HG03280 (cell line): ENCODE data around the gene HLA-DOA.

Source experiments
- ATAC-seq: cut with Tn5 transposase; IDR thresholded peaks from one replicate; pipeline ENCODE4 v1.9.1; 2021; ENCODE audit warnings: mild to moderate bottlenecking, moderate library complexity; ENCODE audit not compliant: unreplicated experiment

The HLA-DOA gene

DNA sequence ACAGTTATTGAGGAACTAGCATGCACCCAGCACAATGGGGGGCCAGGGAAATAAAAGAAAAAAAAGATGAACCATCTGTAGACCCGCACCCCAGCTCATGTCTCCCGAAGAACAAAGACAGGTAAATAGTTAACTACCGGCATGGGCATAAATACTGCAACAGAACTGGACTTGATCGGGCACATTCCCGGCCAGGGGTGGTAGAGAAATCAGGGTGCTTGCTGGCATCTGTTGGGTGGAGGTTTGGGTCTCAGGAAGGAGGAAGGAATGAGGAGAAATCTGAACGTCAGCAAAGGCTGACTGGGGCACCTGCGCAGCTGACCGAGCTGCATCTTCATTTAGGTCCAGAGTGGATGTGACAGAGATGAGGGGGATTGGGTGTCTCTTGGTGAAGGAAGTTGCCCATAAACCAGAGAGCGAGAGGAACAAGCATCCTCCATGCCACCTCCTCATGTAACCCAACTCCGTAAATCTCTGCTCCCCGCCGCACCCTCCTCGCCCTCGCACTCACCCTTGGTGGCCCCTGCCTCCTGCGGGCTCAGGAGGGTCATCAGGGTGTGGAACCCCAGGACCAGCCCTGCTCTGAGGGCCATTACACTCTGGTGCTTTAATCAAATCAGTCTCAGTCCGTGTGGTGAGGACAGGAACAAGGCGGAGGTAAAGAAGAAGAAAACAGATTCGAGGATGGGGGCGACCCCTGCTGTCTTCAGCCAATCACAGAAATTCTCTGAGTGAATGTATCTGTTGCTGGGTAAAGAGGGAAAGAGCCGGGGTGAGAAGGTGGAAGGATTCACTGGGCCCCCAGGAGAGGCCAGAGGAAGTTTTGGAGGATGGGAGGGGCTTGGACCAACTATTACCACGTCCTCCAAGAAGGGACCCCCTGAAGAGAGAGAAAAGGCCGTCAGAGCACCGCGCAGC is at the start of gene HLA-DOA:
Gene HLA-DOA (minus strand): TSS at position 648 of the 918 bp plus-strand sequence.
- ATAC-seq = peak; percentile 83

DNA sequence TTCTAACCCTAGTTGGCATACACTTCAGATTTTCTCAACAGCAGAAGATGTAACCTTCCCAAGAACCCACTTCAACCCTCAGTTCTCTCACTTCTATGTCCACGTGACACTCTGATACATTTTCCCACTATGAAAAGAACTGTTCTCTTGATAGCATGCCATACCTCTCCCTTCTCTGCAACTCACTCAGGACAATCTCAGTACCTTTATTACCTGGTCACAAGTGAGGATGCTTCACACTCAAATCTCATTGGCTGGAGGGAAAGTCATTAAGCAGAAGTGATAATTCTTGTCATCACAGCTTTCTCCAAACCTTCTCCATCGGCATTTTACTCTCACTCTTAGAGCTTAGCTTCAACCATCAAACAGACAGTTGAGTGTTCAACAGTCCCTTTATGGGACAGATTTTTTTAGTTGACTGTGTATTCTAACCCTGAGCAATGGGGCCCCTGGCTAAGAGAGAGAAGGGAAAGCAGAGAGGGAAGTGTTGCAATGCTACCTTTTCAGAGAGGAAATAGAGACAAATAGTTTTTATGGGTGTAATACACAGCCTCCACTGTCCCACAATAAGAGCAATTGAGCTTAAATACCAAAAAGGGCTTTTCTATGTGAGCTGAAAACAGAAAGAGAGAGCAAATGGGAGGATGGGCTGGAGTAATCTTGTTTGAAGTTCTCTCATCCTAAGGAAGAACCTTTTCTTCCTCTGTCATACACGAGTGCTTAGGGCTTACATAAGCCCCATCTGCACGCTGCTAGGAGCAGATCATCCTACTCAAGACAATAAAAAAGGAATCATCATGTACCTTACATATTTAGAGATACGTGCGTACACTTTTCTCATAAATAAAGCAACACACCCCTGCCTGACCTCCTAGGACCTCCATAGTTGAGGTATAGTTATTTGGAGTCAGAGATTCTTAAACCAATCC is 48.1 kb upstream of the HLA-DOA start:
- ATAC-seq = no peak

DNA sequence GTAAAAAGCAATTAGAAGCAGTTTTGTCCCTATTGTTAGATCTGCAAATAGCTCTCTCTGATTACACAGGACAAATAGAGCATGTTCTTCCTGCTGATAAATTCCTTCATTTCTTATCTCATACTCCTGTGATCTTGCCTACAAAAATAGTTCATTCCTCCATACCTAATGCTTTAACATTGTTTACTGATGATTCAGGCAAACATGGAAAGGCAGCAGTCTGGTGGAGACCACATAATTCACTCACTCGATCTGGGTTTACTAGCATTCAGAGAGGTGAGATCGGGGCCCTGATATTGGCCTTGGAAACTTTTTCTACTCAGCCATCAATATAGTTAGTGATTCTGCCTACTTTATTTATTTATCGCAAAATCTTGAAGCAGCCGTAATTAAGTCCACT is 43.8 kb upstream of the HLA-DOA start:
- ATAC-seq = no peak

DNA sequence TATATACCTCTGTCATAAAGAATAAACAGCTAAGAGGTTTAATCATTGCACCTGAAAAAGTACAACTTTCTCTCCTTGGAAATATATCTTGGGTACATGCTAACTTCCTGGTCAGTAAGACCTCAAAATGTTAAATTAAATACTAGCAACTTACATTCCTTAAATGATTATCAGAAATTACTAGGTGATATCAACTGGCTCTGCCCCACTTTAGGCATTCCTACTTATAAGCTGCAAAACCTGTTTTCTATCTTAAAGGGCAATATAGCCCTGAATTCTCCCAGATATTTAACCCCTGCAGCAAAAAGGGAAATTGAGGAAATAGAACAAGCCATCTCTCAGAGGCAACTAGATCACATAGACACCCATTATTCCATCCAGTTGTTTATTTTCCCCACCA is 43.2 kb upstream of the HLA-DOA start:
- ATAC-seq = no peak

- no peak for ATAC-seq
Measured at GRCh38 chr6:33050014-33050810, 40.8 kb upstream of the HLA-DOA start.

DNA sequence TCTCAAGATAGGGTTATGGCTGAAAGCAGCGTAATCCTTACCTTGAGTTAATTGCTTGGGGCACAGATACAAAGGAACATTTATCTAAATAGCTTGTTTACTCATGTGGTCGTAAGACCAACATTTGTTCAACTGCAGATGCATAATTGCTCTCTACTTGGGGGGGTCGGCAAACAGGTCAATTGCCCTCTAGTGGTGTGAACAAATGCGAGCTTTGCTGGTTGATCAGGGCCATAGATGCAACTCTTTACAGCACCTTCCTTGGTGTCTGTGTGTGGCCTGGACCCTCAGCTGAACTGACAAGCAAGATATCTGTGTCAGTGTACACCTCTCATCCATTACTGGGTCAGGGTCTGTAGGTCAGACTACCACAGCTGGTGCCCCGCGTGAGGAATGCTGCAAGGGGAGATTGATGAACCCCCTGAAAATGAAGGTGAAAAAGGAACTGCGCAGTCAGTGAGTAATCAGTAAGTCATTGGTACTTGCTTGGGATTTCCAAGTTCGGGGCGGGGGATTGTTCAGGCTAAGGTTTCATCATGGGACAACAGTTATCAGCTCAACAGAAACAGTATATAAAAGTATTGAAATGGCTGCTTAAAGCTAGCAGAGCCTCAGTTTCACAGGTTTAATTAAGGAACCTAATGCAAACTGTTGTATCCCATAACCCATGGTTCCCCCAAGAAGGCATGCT is 40.1 kb upstream of the HLA-DOA start:
- ATAC-seq = no peak

- no peak for ATAC-seq
Measured at GRCh38 chr6:33040157-33040556, 30.8 kb upstream of the HLA-DOA start.

GRCh38 chr6:33036535-33036934 is 27.1 kb upstream of the HLA-DOA start:
- no peak for ATAC-seq

DNA sequence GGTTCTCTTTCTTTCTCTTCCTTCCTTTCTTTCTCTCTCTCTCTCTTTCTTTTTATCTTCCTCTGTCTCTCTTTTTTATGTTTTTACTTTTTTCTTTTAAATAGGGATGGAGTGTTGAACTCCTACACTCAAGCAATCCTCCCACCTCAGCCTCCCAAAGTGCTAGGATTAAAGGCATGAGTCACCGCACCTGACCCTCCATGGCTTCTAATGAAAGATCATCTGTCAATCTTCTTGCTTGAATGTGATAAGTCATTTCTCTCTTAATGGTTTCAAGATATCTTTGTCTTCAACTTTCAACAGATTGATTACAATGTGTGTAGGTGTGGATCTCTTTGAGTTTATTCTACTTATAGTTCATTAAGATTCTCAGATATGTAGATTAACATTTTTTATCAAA is 25.2 kb upstream of the HLA-DOA start:
- no peak for ATAC-seq

DNA sequence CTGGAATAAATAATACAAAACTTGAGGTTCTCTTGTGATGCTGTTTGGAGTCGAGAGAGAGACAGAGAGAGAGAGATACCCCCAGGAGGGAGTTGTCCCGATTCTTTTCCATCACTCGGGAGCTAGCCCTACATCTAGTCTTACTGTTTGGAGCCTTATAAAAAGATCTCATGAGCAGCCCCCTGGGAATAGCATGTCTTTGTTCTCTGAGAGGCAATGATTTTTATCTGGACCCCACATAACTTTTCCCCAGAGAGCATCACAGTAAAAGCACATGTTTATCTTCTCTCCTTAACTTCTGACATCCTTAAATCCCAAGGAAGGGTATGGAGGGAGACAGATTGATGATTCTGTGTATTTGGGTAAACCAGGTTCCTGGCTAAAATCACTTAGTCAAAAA is 20.9 kb upstream of the HLA-DOA start:
- no peak for ATAC-seq

- peak; percentile 71 for ATAC-seq
Measured at GRCh38 chr6:33029328-33030184, 20.2 kb upstream of the HLA-DOA start.

GRCh38 chr6:33028220-33028849 is 18.9 kb upstream of the HLA-DOA start:
- ATAC-seq = no peak

DNA sequence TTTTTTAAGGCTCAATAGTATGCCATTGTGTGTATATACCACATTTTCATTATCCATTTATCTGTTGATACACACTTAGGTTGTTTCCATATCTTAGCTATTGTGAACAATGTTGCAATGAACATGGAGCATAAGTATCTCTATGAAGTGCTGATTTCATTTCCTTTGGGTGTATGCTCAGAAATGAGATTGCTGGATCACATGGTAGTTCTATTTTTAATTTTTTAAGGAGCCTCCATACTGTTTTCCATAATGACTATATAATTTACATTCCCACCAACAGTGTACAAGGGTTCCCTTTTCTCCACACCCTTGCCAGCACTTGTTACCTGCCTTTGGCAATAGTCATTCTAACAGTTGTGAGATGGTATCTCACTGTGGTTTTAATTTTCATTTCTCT is 15.1 kb upstream of the HLA-DOA start:
- ATAC-seq = no peak

DNA sequence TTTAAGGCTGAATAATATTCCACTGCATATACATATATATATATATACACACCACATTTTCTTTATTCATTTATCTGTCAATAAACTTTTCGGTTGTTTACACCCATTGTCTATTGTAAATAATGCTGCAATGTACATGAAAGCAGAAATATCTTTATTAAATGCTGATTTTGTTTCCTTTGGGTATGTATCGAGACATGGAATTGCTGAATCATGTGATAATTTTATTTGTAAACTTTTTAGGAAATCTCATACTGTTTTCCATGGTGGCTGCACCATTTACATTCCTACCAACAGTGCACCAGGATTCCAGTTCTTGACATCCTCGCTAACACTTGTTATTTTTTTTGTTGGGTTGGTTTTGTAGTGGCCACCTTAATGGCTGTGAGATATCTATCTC is 14.1 kb upstream of the HLA-DOA start:
- ATAC-seq = no peak

DNA sequence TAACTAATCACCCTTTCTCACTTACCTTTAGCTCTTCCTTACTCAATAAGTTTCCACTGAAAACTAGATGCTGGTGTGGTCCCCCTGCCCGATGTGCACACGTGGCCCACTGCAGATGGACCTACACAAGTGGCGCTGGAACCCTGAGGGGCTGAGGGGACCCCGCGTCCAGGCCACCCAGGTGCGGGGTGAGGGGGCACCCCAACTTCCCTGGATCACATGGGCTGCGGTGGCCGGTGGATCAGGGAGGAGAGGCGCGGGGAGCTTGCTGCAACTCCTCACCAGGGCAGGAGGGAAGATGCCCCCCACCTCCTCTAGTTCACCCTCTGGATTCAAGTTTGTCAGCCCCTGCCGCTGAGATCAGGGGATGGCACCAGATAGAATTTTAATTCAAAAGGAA is 12.5 kb upstream of the HLA-DOA start:
- ATAC-seq = no peak

GRCh38 chr6:33019372-33019771 is 10.0 kb upstream of the HLA-DOA start:
- peak; percentile 8 for ATAC-seq

DNA sequence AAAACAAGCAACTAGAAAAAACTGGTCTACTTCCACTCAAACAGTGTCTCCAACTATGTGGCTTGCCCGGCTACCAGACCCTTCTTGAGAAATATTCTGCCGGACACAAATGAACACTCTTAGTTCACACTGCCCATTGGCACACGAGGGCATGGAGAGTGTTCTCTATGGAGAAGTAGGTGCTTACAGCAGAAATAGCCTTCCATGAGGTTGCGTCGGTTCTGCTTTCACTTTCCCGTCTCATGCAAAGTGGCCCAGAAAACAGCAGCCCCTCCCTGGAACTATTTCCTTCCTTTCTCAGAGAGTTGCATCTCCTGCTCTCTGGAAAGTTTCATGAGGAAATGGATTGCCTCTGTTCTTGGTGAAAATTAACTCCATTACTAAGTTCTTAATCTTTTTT is 9.5 kb upstream of the HLA-DOA start:
- peak; percentile 69 for ATAC-seq

- ATAC-seq = no peak
Measured at GRCh38 chr6:33018418-33018817, 9.0 kb upstream of the HLA-DOA start.
